Left colon (tissue), 2 donors: ENCODE data around the gene KRTAP24-1. TPM values are rescaled to one million over a fixed set of nuclear protein-coding genes. Genes with fewer than 3 reads are reported as not detected.

ENCODE experiments used
- ATAC-seq: fragments of 200-7000 bp; cut with Tn5 transposase; one replicate; pipeline ENCODE4 v1.9.1; 2020; ENCODE audit warnings: mild to moderate bottlenecking, moderate library complexity
- DNase-seq, 2 donors: peaks; one replicate each; pipeline ENCODE4 v3.0.0-alpha.2; 2020
- intact Hi-C, 2 donors: fragments of 100-400 bp; cut with DNase I in 1 of 2; cut with micrococcal nuclease in 1 of 2; formaldehyde crosslinking; loops; one replicate each; pipeline versions ENCODE4 v1.11.2 to v1.14.0; 2022; cut with DNase I, micrococcal nuclease
- long read RNA-seq: library from polyadenylated mRNA; unstranded; transcript quantifications from one replicate; pipeline ENCODE4 v2.0.0, GENCODE V29; 2021
- total RNA-seq, 2 donors: library from RNA; stranded (reverse); fragmentation: NEBNext Ultra II Directional; extraction: Animal tissue kit (Norgen Biotek cat#: 25700); gene quantifications; one replicate each; pipeline ENCODE4 v1.2.1, GENCODE V29; 2021
- donor health status: DM: no; HTN: no; CAD: no.
- donor health status: DM: yes; HTN: yes; CAD: no.

KRTAP24-1 gene, protein sequence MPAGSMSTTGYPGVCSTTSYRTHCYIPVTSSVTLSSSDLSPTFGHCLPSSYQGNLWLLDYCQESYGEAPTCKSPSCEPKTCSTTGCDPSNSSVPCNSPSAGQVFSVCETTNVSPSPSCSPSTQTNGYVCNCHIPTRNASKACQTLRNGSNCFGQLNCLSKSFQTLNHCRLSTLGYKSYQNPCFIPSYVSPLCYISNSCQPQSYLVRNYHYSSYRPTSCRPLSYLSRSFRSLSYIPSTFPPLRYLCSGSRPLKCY
- not detected for total RNA-seq
- long read RNA-seq: 0 reads

DNA sequence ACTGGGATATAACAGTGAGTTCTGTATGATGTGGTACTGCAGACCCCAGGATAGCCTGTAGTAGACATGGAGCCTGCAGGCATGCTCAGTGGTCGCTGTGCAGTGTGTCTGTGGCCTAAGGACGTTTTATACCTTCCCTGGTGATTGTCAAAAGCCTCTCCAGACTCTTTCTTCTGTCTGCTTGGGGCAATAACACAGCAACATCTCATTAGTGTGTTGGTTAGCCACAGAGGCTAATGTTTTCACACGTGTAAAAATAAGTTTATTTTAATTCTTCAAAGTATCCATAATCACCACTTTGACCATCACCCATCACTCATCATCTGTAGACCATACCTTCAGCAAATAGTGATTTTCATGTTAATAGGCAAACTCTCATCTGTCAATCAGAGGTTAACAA lies at the start of gene KRTAP24-1:
TSS of gene KRTAP24-1 (minus strand) at position 101 of the 400 bp plus-strand sequence. CDS start at position 83, 18 bp downstream.
- ATAC-seq: no peak
- intact Hi-C loops: no loop called here
- DNase-seq: no peak

DNA sequence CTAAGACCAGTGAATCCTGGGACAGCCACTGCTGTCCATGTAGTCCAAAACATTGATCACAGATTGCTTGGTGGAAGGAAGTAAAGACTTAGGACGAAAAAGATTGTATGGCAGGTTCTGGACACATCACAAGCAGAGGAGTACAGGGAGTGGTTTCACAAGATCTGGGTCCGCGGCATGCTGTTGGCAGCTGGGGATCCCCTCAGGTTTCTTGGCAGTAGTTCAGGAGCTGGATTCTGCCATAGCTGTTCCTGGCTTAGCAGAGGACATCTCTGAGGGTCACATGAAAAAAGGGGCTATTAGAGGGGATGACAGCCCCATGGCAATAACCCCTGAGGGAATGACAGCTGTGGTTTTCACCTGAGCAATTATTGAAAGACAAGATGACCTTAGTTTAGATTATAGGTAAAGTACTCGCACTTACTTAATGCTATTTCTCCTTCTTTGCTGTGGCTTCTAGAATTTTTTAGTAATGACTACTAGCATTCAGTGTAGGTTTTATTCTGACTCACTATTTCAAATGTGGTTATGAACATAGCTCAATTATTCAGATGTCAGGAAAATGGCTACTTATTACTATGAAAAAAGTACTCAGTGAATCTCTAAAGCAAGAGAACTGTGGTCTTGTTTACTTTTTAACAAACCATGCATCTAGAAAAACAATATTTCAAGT lies 46.6 kb upstream of the KRTAP24-1 start:
- intact Hi-C loops: no loop called here
- DNase-seq (no peak), ATAC-seq (no peak)

DNA sequence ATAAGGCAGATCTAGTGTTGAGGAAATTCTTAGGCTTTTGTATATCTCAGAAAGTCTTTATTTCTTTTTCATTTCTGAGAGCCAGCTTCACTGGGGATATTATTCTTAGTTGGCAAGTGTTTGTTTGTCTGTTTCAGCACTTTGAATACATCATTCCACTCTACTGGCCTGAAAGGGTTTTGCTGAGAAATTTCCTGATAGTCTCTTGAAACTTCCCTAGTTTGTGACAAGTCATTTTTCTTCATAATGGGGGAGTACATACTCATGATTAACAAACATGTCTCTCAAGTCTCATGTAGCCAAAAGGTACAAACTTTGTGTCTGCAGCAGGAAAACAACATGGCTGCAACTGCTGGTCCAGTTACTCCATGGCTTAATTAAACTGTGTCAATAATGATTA lies 43.6 kb upstream of the KRTAP24-1 start:
- intact Hi-C loops: no loop called here
- DNase-seq: no peak
- ATAC-seq: no peak

DNA sequence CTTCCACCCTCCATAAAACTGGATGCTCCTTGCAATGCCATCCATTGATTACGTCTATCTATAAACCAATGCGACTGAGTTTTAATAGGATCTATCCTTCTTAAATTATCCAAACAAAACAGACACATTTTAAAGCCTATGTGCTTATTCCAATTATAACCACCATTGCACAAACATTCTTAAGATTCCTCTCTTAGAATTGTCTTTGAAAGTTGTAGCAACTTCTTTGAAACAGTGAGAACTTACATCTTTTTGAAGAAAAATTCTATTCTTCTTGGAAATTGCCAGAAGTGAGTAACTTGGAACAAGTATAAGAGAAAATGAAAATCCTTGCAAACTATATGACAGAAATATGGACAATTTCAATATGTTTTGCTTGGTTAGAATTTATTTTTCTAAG lies 37.5 kb upstream of the KRTAP24-1 start, which contains the start of gene KRTAP26-1:
TSS of gene KRTAP26-1 (minus strand) at position 101 of the 400 bp plus-strand sequence. CDS start 280 bp downstream, outside the sequence.
- intact Hi-C loops: no loop called here
- ATAC-seq (no peak), DNase-seq (no peak)

DNA sequence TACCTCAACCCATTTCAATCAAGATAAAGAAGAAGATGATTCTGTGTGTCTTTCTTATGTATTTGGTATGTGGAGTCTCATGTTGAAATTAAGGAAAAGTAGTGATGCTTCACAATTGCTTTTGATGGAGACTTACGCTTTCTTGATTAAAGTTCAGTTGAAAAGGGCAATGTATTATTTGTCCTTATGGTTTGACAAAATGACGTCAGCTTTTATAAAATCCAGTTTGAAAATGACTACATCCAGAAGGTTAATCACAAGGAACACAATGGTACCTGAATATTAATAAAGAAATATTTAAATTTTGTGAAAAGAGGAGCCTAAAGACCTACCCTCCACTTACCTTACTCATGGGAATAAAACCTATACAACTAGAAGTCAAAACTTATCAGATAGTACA lies 33.0 kb upstream of the KRTAP24-1 start:
- no peak for ATAC-seq
- DNase-seq: no peak
- intact Hi-C loops: no loop called here

DNA sequence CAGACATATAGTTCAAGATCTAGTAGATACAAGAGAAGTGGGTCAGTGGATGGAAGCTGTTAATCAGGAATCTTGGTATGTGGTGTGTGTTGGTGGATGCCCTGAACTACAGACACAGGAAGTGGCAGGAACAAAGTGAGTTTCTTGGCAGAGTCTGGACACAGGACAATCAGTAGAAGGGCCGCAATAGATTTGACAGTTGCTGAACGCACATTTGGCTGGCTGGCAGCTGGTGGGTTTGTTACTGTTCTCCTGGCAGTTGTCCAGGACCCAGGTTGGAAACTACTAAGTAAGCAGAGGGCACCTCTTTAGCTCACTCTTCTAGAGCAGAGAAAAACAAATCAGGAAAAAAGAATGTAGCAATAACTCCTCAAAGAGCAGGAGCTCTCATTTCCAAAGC lies 24.1 kb upstream of the KRTAP24-1 start:
- DNase-seq (no peak), ATAC-seq (no peak)

DNA sequence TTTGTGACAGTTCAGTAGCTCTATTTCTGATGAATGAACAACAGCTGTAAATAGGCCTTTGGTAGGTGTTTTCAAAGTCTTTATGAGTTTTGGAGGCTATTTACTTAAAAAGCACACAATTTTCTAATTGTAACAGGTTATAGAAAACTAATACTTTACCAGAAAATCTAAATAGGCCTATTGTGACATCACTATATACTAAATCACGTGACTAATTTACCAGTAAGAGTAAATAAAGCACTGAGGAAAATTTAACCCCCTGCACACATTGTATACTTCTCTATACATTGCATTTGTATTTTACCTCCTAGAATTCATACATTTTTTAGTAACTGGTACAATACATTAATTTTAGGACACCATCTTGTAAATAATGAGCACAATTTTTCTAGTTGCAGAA lies 22.4 kb upstream of the KRTAP24-1 start:
- no peak for ATAC-seq
- intact Hi-C loops: no loop called here
- no peak for DNase-seq

More for the DNA sequence above, 24.1 kb upstream of the KRTAP24-1 start:
- intact Hi-C loops: no loop called here

DNA sequence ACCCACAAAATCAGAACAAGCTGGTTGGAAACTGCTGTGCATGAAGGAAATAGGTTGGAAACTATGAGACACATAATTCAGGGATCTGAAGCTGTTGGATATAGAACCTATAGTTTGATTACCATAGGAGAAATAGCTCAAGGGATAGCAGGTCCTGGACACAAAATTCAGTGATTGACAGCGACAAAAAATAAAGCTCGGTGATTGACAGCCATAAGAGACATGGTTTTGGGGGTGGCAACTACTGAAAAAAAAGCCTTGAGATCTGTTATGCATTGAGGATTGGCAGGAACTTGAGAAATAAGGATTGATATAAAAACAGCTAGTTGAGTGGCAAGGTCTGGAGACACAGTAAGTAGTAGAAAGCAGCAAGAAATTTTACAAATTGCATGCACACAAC lies 6.5 kb upstream of the KRTAP24-1 start, which contains the start of gene KRTAP25-1:
TSS of gene KRTAP25-1 (minus strand) at position 300 of the 400 bp plus-strand sequence. CDS start at position 276, 24 bp downstream.
- DNase-seq (no peak), ATAC-seq (no peak)
- intact Hi-C loops: no loop called here

DNA sequence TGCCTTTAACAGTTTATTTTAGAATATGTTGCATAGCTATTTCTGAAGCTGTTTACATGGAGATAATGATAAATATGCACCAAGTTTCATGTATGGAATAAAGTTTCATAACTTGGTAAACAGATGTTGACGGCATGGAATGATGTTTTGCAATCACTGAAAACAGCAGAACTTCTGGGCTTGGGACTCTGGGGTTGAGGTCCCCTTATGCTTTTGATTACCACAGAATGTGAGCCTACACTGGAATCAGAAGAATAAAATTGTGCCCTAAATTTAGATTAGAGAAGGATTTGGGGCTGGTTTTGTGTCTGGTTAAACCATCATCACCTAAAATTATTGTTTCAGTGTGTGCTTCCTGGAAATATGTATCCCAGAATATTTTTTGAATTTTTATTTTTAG lies 11.1 kb downstream of the KRTAP24-1 start:
- DNase-seq (no peak), ATAC-seq (no peak)
- intact Hi-C loops: no loop called here

DNA sequence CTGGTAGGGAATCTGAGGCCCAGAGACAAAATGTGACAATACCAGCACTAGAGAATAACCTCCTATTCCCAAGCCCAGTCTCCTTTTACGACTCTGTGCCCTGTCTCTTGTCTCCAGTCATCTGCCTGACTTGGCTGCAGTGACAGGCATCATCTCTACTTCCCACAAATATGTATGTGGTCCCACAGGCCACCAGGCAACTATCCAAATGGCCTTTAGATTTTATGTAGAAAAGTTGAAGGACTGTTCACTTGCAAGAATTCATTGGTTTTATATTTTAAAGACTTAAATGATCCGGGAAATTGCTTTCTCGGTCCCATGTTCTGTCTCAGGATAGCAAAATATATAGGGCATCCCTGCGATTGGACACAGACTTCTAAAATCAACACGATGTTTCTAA lies 11.6 kb downstream of the KRTAP24-1 start:
- intact Hi-C loops: no loop called here
- DNase-seq: no peak
- ATAC-seq: no peak

DNA sequence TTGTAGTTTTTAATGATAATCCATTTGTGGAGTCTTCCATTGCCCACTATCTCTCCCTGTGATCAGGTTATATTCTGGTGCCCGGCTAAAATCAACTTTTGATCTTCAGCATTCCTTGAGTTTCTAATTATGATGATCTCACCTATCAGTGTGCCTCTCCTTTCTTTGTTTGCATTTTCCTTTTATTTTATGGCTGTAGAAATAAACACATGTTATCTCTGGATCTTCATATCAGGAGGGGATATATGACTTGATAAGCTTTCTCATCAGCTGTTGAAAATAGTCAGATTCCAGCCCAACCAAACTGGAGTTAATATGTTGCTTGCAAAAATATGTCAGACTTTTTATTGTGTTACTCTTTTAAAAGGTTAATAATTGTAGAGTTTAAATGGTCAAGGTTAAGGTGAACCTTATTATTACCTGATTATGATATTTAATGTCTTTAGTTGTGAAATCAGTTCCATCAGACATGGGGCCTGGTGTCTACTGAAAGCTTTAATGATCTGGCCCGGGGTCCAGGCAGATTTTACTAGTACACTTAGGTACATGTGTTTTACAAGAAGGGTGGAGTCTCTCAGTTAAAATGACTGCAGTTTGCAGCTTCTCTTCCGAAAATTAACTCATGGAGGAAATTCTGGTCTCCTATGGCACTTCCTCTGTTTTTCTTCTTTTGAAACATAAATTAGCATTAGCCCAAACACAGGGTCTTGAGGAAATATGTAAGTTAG lies 12.8 kb downstream of the KRTAP24-1 start:
- intact Hi-C loops: no loop called here
- no peak for DNase-seq

DNA sequence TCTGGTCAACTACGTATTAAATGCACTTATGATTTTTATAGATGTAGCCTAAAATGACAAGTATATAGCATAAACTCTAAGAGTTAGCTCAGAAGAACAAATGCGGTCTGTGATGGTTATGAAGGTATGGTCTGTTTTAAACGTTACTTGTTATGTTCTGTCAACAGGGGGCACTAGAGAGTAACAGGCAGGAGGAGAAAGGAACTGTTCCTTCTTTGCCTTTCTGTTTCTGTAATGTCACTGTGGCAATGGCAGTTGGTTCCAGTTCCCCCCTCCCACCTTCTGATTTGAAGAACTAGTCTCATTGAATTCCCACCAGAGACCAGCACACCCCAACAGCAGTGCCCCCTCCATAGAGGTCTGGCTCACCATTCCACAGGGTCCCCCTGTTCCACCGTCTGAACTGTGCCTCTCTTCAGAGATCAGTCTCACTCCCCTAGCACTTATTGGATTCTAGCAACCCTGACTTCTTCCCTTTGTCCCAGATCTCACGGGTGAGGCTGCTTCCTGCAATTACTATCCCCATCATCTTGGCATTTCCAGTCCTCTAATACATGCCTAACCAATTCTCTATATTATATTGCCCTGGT lies 14.0 kb downstream of the KRTAP24-1 start:
- DNase-seq (no peak), ATAC-seq (peak; percentile 74)
- intact Hi-C loops: no loop called here

More for the DNA sequence above, 12.8 kb downstream of the KRTAP24-1 start:
- ATAC-seq: peak; percentile 73

DNA sequence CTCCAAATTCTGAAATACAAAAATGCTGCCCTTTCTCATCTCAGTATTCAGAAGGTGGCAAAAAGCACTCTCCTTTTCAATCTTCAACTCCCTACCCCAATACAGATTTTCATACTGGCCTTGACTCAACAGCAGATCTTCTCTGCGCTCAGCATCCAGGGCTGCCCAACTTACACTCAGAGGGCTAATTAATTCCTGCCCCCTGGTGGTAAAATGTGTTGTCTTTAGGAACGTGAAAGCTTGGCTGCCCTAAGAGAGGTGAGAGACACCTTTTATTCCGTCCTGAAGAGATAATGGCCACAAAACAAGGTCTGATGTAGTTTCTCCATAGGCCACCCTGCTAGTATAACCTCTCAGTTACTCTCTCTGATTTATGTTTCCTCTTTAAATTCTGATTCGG lies 25.0 kb downstream of the KRTAP24-1 start:
- ATAC-seq (peak; percentile 30), DNase-seq (no peak)
- intact Hi-C loops: no loop called here

DNA sequence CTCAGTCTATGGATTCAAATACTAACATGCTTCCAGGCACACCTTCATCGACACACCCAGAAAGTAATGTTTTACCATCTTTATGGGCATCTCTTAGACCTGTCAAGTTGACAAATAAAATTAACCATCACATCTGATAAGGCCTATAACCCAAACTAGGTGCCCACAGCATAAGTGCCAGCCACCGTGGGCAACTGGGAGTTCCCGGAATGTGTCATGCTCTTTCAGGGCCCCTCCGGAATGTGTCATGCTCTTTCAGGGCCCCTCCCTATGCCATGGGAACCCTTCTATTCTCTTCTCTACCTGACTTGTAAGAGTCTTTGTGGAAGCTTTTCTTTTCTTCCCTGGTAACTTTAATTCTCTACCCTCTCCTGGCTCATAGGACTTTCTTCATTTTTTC lies 26.6 kb downstream of the KRTAP24-1 start:
- DNase-seq (peak; percentile 46 to 47), ATAC-seq (peak; percentile 89)
- intact Hi-C loops: no loop called here

DNA sequence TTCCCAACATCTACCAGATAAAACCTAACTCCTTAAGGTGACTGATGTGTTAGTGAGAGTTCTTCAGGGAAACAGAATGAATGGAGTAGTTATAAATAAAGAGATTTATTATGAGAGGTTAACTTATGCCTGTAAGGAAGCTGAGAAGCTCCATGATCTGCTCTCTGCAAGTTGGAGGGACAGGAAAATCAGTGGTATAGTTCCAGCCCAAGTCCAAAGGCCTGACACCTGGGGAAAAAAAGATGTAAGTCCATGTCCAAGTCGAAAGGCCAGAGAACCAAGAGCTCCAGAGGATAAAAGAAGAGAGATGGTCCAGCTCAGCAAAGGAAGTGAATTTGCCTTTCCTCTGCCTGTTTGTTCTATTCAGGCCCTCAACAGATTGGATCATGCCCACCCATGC lies 27.1 kb downstream of the KRTAP24-1 start:
- ATAC-seq (peak; percentile 58), DNase-seq (no peak)
- intact Hi-C loops: no loop called here

DNA sequence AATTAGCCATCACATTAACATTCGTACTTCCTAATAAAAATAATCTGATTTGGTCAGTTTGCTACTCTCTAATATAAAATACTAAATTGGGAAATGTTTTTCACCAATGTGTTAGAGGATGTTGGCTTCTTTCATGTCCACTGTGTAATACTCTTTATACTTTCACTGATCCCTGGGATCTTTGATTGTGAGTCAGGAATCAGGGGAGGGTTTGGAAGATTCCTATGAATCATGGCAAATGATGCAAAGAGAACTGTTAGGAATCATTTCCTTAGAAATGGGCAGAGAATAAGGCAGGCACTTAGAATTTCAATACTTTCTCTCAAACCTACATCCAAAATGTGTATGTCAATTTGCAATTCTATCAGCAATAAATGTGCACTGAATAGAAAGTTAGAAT lies 31.0 kb downstream of the KRTAP24-1 start:
- no peak for ATAC-seq
- DNase-seq: no peak
- intact Hi-C loops: no loop called here

DNA sequence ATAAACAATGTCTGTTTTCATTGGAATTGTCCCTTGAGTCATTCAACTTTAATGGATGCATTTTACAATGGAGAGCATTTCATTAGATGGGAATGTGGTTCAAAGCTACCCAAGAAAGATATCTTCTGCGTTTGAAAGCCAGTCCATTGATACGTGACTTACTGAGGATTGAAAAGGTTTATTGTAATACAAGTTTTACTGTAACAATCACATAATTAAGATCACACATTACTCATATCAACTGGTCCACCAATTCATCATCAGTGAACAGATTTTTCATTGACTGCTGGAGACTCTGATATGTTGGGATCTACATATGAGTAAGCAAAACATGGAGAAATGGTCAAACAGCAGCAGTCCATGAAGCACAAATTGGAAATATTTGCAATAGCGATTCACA lies 32.8 kb downstream of the KRTAP24-1 start:
- ATAC-seq (no peak), DNase-seq (no peak)
- intact Hi-C loops: no loop called here

DNA sequence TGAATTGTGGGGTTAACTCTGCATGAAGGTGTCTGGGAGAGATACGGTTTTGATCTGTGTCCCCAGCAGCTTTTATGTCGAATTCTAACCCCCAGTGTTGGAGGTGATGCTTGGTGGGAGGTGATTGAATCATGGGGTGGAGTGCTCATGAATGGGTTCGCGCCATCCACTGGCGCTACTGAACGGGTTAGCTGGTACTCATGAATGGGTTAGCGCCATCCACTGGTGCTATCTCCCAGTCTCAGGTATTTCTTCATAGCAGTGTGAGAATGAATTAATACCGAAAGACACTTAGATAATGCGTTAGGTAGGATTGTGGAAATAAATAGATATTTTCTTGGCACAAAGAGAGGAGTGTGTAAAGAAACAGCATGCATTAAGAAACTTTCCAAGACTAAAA lies 33.9 kb downstream of the KRTAP24-1 start:
- intact Hi-C loops: no loop called here
- ATAC-seq: no peak
- no peak for DNase-seq

DNA sequence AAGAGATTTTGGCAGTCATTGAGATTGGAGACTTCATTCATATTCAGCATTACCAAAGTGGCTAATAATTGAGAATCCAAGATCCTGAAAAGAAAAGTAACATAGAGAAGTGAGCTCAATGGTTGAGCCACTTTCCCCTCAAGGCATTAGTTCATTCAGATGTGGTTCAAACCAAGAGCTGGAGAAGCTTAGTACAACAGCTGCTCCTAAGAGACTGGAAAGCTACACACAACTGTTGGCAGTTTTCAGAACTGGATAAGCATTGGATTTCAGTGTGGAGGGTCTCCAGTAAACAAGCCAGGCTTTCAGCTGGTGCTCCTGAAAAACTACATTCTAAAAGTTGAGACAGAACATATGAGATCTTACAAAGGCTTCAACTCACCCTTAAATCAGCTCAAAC lies 37.7 kb downstream of the KRTAP24-1 start:
- DNase-seq (no peak), ATAC-seq (no peak)
- intact Hi-C loops: no loop called here
